ENCODE results near the gene BDKRB2. TPM values are rescaled to one million over a fixed set of nuclear protein-coding genes. Genes with fewer than 3 reads are reported as not detected.

BDKRB2 gene
- total RNA-seq, 1 donor from 2014 or later = 0.57 TPM

GRCh38 chr14:96173636-96174475 is 30.8 kb upstream of the BDKRB2 start:
- peak; percentile 65 for DNase-seq (ENCODE audit: low spot score)
- intact Hi-C loops (cut with DNase I) = no loop called here

GRCh38 chr14:96176275-96176674 is 28.4 kb upstream of the BDKRB2 start:
- intact Hi-C loops (cut with DNase I) = no loop called here
- DNase-seq (ENCODE audit: low spot score) = no peak

GRCh38 chr14:96176811-96177211 is 27.8 kb upstream of the BDKRB2 start:
- no peak for DNase-seq (ENCODE audit: low spot score)
- intact Hi-C loops (cut with DNase I) = no loop called here

- intact Hi-C loops (cut with DNase I) = no loop called here
- DNase-seq (ENCODE audit: low spot score) = no peak
Measured at GRCh38 chr14:96177766-96178375, 26.8 kb upstream of the BDKRB2 start.

GRCh38 chr14:96178461-96179321 is 25.9 kb upstream of the BDKRB2 start:
- no peak for DNase-seq (ENCODE audit: low spot score)
- intact Hi-C loops (cut with DNase I) = no loop called here

GRCh38 chr14:96180043-96180874 is 24.4 kb upstream of the BDKRB2 start:
- DNase-seq (ENCODE audit: low spot score) = no peak
- intact Hi-C loops (cut with DNase I) = no loop called here

- intact Hi-C loops (cut with DNase I) = no loop called here
- DNase-seq (ENCODE audit: low spot score) = no peak
Measured at GRCh38 chr14:96181186-96182056, 23.2 kb upstream of the BDKRB2 start.

- no peak for DNase-seq (ENCODE audit: low spot score)
- intact Hi-C loops (cut with DNase I) = no loop called here
Measured at GRCh38 chr14:96182546-96182945, 22.1 kb upstream of the BDKRB2 start.

GRCh38 chr14:96184737-96185136 is 19.9 kb upstream of the BDKRB2 start:
- intact Hi-C loops (cut with DNase I) = no loop called here
- no peak for DNase-seq (ENCODE audit: low spot score)

GRCh38 chr14:96187216-96188031 is 17.2 kb upstream of the BDKRB2 start:
- DNase-seq (ENCODE audit: low spot score) = no peak
- intact Hi-C loops (cut with DNase I) = no loop called here

- intact Hi-C loops (cut with DNase I) = no loop called here
- no peak for DNase-seq (ENCODE audit: low spot score)
Measured at GRCh38 chr14:96189281-96189711, 15.3 kb upstream of the BDKRB2 start.

- no peak for DNase-seq (ENCODE audit: low spot score)
- intact Hi-C loops (cut with DNase I) = no loop called here
Measured at GRCh38 chr14:96191353-96191752, 13.3 kb upstream of the BDKRB2 start.

GRCh38 chr14:96191841-96192462 is 12.7 kb upstream of the BDKRB2 start:
- DNase-seq (ENCODE audit: low spot score) = no peak
- intact Hi-C loops (cut with DNase I) = no loop called here

- intact Hi-C loops (cut with DNase I) = no loop called here
- no peak for DNase-seq (ENCODE audit: low spot score)
Measured at GRCh38 chr14:96192975-96193805, 11.4 kb upstream of the BDKRB2 start.

- intact Hi-C loops (cut with DNase I) = no loop called here
Measured at GRCh38 chr14:96194262-96194656, 10.4 kb upstream of the BDKRB2 start.

GRCh38 chr14:96194657-96195431 is 9.8 kb upstream of the BDKRB2 start:
- intact Hi-C loops (cut with DNase I) = no loop called here
- DNase-seq (ENCODE audit: low spot score) = no peak

More at GRCh38 chr14:96194262-96194656, 10.4 kb upstream of the BDKRB2 start:
- DNase-seq (ENCODE audit: low spot score) = no peak

All from cardiac septum (tissue), 1 donor.